ENCODE results near the gene CAMK1D. TPM values are rescaled to one million over a fixed set of nuclear protein-coding genes. Genes with fewer than 3 reads are reported as not detected.
A peak's percentile ranks its signal among the peaks of the same experiment; 100 is the strongest.
"Not testable (repeated sequence)": the region's sequence is repeated elsewhere in the genome, so short reads cannot be mapped to it uniquely, and the experiment has no call there.

The CAMK1D gene
- total and polyA plus RNA-seq, 2 experiments from 2014 or later, result 2.0 to 3.8 TPM

DNA sequence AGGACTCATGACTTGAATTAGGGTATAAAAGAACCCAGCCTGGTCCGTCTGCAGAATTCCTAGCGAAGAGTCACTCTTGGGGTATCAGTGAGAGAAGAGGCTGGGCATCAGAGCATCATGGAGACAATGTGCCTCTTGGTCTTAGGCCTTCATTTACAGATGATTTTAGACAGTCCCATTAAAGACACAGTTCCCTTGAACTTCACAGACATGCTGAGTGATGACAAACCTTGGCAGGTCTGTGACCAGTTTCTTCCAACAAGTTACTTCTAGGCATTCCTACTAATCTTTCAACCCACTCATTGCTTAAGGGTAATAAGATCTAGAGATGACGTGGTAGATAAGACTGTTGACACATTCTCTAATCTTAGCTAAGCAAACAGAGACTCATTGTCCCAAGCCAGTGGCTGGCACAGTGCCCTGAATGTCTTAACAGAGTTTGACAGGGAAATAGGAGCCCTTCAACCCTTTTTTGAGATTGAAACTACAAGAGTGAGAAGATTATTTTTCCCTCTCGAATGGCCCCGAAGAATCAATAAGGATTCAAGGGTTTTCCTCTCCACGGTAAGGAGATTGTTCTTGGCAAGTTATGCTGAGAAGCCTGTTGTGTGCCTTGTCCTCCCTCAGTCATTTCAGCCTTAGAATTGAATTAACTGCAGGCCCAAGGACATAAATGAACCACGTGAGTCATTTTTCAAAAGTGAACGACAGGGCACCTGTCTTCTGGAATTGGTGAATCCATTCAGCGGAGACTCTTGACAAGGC is 371.1 kb downstream of the CAMK1D start:
- no peak overlapping the region for H3K4me3 ChIP-seq

DNA sequence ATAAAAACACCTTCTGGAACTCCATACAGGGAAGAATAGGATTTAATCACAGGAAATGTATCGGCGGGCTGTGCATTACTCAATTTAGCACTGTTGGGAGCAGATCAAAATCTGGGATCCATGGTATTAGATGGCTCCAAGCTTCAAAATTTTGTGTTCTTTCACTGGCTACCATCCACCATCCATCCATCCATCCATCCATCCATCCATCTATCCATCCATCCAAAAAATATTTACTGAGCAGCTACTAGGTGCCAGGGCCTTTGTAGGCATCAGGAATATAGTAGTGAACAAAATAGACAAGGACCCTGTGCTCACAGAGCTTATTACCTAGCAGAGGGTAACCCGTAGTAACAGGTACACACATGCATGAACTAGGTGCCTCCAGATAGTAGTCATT is 372.0 kb downstream of the CAMK1D start:
- Histone ChIP-seq H3K9me3 (ENCODE audit: low read depth) (no peaks in the 10 kb centered on the region), H3K4me3 (no peak overlapping the region), H3K4me1 (ENCODE audit: low read depth) (no peaks in the 10 kb centered on the region), H3K27ac (no peak overlapping the region), H3K27me3 (no peaks in the 10 kb centered on the region), H3K36me3 (no peaks in the 10 kb centered on the region)
- no peak for DNase-seq (ENCODE audit: low read depth in 1 of 2, low spot score in 1 of 2)
- TF ChIP-seq, protein P1, sequence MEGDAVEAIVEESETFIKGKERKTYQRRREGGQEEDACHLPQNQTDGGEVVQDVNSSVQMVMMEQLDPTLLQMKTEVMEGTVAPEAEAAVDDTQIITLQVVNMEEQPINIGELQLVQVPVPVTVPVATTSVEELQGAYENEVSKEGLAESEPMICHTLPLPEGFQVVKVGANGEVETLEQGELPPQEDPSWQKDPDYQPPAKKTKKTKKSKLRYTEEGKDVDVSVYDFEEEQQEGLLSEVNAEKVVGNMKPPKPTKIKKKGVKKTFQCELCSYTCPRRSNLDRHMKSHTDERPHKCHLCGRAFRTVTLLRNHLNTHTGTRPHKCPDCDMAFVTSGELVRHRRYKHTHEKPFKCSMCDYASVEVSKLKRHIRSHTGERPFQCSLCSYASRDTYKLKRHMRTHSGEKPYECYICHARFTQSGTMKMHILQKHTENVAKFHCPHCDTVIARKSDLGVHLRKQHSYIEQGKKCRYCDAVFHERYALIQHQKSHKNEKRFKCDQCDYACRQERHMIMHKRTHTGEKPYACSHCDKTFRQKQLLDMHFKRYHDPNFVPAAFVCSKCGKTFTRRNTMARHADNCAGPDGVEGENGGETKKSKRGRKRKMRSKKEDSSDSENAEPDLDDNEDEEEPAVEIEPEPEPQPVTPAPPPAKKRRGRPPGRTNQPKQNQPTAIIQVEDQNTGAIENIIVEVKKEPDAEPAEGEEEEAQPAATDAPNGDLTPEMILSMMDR (IDR thresholded peaks at IDR 0.05; ENCODE audit: low read depth, low read length), result no peak

More for the DNA sequence above, 371.1 kb downstream of the CAMK1D start:
- TF ChIP-seq, protein P1 (IDR thresholded peaks at IDR 0.05; ENCODE audit: low read depth, low read length), result no peak
- peak in 1 of 2 donors; percentile 85 for DNase-seq (ENCODE audit: low read depth in 1 of 2, low spot score in 1 of 2)
- Histone ChIP-seq H3K27me3 (no peaks in the 10 kb centered on the region), H3K4me1 (ENCODE audit: low read depth) (no peaks in the 10 kb centered on the region), H3K36me3 (no peaks in the 10 kb centered on the region), H3K27ac (peak overlapping the region; percentile 28), H3K9me3 (ENCODE audit: low read depth) (no peaks in the 10 kb centered on the region)

DNA sequence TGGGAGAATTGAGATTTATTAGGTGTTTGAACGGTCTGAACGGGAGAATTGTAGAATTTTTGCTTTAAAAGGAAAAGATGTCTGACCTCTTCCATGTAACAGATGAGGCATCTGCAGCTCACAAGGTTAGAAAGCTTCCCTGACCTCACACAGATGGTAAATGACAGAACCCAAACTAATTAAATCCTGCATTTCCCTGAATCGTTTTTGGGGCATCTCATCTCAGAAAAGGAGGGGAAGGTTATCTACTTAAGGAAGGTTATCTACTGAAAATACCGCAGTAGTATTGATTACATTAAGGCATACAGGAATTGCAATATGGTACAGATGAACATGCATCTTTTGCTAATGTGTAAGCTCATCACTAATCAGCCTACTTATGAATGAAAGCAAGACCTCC is 373.9 kb downstream of the CAMK1D start:
- Histone ChIP-seq H3K4me1 (ENCODE audit: low read depth) (no peaks in the 10 kb centered on the region), H3K9me3 (ENCODE audit: low read depth) (no peaks in the 10 kb centered on the region), H3K36me3 (no peaks in the 10 kb centered on the region), H3K27ac (no peak overlapping the region), H3K4me3 (no peak overlapping the region), H3K27me3 (no peaks in the 10 kb centered on the region)
- TF ChIP-seq, protein P1 (IDR thresholded peaks at IDR 0.05; ENCODE audit: low read depth, low read length), result no peak
- no peak for DNase-seq (ENCODE audit: low read depth in 1 of 2, low spot score in 1 of 2)

DNA sequence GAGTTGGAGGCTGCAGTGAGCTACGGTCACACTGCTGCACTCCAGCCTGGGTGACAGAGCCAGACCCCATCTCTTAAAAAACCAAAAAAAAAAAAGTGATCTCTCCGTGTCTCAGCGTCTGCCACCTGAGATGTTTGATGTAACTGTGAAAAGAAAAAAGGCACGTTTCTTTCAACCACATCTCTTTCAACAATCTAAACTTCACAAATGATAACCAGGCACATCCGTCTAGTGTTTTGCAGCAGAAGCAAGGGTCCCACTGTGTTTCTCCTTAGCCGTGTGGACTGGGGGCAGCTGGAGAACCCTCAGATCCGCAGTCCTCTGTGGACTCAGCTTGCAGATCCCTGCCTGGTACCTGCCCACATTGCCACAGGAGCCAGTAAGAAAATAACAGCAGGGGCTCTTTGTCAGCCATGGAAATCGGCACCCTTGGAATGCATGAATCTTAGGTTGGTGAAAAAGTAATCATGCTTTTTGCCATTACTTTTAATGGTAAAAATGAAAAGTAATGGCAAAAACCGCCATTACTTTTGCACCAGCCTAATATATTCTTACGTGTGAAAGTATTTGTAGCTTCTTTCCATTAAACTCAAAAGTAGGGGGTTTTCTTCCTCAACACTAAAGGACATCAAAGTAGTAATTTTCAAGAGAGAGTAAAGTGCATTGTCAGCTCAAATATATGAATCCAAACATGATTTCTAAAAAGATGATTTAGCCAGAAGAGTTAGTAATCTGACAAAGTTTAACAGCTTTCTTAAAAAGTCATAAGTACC is 375.6 kb downstream of the CAMK1D start:
- Histone ChIP-seq H3K36me3 (no peaks in the 10 kb centered on the region), H3K27ac (no peak overlapping the region), H3K4me3 (no peak overlapping the region), H3K27me3 (no peaks in the 10 kb centered on the region), H3K9me3 (ENCODE audit: low read depth) (no peaks in the 10 kb centered on the region), H3K4me1 (ENCODE audit: low read depth) (no peaks in the 10 kb centered on the region)
- TF ChIP-seq, protein P1 (IDR thresholded peaks at IDR 0.05; ENCODE audit: low read depth, low read length), result no peak
- no peak for DNase-seq (ENCODE audit: low read depth in 1 of 2, low spot score in 1 of 2)

DNA sequence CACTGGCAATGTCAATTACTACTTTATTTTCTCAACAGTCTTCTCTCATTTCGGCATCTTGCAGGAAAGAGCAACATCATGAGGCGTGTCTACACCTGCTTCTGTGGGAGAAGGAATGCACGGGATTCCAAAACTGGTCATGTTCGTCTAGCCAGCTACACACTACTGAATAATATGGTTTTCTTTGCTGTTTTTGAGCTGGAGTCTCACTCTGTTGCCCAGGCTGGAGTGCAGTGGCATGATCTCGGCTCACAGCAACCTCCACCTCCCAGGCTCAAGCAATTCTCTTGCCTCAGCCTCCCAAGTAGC is 376.2 kb downstream of the CAMK1D start:
- not testable (repeated sequence) for H3K27ac ChIP-seq; H3K4me1 ChIP-seq (ENCODE audit: low read depth); H3K9me3 ChIP-seq (ENCODE audit: low read depth); DNase-seq (ENCODE audit: low read depth in 1 of 2, low spot score in 1 of 2); H3K27me3 ChIP-seq; H3K36me3 ChIP-seq; H3K4me3 ChIP-seq

Data from cardiac muscle cell (in vitro differentiated cells and primary cell).